NB4 (cell line): ENCODE results near the gene RAB8A.

Source experiments
- MYC ChIP-seq: IDR thresholded peaks from 2 replicates; pipeline ENCODE4 v1.6.1; 2011; ENCODE audit warnings: low read depth, low read length
- POLR2A ChIP-seq: IDR thresholded peaks from 2 replicates; pipeline ENCODE4 v1.6.1; 2011; ENCODE audit warnings: mild to moderate bottlenecking; ENCODE audit not compliant: insufficient read length; ENCODE audit errors: extremely low read depth
- TF ChIP-seq, protein P1 (sequence below): IDR thresholded peaks from 2 replicates; pipeline ENCODE4 v1.6.1; 2011; ENCODE audit warnings: low read depth, low read length
- TF ChIP-seq, protein P2 (sequence below): IDR thresholded peaks from one replicate; pipeline ENCODE4 v1.5.1; 2012; ENCODE audit warnings: low read depth, low read length

DNA sequence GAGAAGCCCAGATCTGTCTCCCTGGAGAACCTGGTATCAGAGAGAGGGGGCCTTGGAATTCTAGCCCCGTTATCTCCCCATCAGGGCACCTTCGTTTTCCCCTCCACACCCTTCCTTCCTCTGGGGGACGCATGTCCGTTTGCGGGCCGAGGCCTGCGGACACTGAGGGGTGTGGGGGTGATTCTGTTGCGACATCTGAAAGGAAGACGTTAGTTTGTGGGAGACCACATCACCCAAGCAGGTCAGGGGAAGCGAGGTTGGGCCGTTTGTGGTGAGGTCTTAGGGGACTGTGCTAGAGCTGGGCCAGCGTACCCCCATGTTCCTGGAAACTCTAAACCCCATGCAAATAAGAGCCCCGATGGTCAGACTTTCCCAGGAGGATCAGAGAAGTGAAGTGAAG lies 28.1 kb downstream of the RAB8A start:
- peak; percentile 11; the same call in 1 of the 2 replicates for TF ChIP-seq MYC
- TF ChIP-seq, protein P1, sequence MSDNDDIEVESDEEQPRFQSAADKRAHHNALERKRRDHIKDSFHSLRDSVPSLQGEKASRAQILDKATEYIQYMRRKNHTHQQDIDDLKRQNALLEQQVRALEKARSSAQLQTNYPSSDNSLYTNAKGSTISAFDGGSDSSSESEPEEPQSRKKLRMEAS, result no peak
- TF ChIP-seq, protein P2, sequence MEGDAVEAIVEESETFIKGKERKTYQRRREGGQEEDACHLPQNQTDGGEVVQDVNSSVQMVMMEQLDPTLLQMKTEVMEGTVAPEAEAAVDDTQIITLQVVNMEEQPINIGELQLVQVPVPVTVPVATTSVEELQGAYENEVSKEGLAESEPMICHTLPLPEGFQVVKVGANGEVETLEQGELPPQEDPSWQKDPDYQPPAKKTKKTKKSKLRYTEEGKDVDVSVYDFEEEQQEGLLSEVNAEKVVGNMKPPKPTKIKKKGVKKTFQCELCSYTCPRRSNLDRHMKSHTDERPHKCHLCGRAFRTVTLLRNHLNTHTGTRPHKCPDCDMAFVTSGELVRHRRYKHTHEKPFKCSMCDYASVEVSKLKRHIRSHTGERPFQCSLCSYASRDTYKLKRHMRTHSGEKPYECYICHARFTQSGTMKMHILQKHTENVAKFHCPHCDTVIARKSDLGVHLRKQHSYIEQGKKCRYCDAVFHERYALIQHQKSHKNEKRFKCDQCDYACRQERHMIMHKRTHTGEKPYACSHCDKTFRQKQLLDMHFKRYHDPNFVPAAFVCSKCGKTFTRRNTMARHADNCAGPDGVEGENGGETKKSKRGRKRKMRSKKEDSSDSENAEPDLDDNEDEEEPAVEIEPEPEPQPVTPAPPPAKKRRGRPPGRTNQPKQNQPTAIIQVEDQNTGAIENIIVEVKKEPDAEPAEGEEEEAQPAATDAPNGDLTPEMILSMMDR, result no peak
- TF ChIP-seq POLR2A, result no peak
